ENCODE measurements around the gene PANK4.
"Not testable (repeated sequence)": the region's sequence is repeated elsewhere in the genome, so short reads cannot be mapped to it uniquely, and the experiment has no call there.

The PANK4 gene

GRCh38 chr1:2473198-2473597 is 53.2 kb downstream of the PANK4 start:
- DNase-seq, result no peak

GRCh38 chr1:2472561-2473177 is 53.7 kb downstream of the PANK4 start:
- no peak for DNase-seq

DNA sequence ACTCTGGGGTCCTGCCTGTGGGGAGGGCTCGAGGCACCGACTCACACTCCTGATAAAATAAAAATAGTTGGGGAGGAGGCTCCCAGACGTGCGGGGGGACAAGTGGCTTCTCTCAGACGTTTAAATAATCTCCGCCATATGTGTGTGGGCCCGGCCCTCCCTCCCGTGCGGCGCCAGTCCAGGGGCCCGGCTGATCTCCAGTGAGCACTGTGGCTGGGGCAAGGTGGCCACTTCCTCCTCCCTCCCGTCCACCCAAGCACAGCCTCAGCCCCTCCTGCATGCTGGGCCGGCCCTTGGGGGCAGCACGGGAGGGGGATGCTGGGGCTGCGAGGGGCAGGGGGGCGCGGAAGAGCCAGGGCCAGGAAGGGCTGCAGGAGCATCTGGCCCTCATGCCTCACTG is 54.3 kb downstream of the PANK4 start:
- no peak for DNase-seq

GRCh38 chr1:2471587-2472001 is 54.8 kb downstream of the PANK4 start:
- DNase-seq, result no peak

- no peak for DNase-seq
These were observed 55.3 kb downstream of the PANK4 start for GRCh38 chr1:2471159-2471471.

- no peak for DNase-seq
These were observed 55.9 kb downstream of the PANK4 start for GRCh38 chr1:2470290-2471158.

GRCh38 chr1:2469103-2469940 is 57.1 kb downstream of the PANK4 start:
- no peak for DNase-seq

DNA sequence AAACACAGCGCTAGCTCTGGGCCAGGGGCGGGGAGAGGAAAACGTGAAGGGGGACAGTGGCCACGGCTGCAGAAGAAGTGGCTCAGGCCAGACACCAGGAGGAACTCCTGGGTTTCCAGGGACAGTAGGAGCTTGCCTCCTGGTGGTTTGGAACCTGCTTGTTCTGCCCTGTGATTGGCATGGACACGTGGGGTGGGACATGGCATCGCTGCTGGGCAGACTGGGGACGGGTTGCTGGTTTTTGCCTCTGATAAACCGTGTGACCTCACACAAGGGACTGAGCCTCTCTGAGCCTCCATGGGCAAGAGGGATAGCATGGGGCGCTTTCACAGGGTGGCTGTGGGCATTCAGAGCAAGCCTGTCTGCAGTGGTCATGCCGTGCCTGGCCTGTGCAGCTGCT is 57.9 kb downstream of the PANK4 start:
- DNase-seq, result no peak

- peak; percentile 32 for DNase-seq
These were observed 58.3 kb downstream of the PANK4 start for GRCh38 chr1:2468041-2468472.

- DNase-seq, result peak; percentile 23
These were observed 59.3 kb downstream of the PANK4 start for GRCh38 chr1:2466958-2467554.

DNA sequence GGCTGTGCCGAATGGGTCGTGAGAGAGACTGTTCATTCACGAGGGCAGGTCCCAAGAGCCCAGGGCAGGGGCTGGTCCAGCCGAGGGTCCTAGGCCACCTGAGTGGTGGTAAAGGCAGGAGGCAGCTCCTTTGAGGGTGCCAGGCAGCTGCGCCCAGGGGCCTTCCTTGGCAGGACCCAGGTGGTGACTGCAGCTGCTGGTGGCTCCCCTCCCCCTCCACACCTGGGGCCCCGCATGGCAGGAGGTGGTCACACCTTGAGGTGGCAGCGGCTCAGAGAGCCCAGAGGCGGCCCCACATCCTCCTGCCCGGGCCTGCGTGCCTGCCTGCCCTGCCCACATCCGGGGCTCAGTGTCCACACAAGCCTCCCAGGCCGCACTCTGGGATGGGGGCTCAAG is 60.1 kb downstream of the PANK4 start:
- DNase-seq, result no peak

- DNase-seq, result no peak
These were observed 60.8 kb downstream of the PANK4 start for GRCh38 chr1:2465371-2466269.

- DNase-seq, result no peak
These were observed 63.0 kb downstream of the PANK4 start for GRCh38 chr1:2463396-2463795.

DNA sequence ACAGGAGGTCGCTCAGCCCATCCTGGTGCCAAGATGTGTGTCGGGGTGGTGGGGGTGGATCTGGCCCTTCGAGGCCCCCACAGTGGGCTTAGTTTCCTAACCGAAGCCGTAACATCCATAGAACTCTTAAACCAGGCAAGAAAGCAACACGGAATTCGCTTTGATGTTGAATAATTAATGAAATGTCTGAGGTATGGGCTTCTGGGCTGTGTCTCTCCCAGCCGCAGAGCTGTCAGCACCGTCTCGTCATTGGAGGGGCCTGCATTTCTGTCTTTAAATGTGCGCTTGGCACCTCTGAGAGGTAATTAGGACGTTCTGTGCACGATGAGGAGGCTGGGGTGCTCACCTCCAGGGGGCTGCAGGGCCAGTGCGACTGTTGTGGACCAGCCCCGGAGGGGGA is 63.6 kb downstream of the PANK4 start:
- no peak for DNase-seq

- no peak for DNase-seq
These were observed 65.2 kb downstream of the PANK4 start for GRCh38 chr1:2460996-2461751.

DNA sequence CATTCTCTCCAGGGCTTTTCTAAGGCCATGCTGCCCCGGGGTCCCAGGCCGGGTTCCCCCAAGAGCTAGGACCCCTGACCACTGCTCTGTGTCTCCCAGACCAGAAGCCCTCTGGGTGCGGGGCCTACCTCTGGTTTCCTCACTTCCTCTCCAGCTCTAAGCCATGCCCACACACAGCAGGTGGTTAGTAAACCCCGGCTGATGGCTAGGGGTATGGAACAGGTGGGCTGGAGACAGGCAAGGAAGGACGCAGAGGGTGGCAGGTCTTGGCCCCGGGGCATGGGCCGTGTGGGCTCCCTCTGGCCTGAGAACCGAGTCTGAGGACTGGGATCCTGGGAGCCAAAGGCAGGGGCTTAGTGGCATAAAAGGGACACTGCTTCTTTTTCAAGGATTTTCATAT is 66.2 kb downstream of the PANK4 start:
- no peak for DNase-seq

DNA sequence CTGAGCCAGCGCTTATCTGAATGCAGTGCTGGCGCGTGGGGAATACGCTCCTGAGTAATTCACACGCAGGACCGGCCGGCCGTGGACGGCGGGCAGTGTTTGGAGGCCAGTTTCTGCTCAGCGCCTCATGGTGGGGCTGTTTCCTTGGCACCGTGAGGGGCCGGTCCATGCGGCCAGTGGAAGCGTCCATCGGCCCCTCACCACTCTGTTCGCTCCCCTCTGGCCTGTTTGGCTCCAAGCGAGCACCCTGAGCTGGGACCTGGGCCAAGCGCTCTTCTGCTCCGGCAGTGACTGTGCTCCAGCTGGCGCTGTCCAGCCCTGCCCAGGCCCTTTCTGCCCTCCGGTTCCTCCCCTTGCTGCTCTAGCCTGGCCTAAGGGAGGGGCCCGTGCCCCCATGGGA is 66.6 kb downstream of the PANK4 start:
- no peak for DNase-seq

DNA sequence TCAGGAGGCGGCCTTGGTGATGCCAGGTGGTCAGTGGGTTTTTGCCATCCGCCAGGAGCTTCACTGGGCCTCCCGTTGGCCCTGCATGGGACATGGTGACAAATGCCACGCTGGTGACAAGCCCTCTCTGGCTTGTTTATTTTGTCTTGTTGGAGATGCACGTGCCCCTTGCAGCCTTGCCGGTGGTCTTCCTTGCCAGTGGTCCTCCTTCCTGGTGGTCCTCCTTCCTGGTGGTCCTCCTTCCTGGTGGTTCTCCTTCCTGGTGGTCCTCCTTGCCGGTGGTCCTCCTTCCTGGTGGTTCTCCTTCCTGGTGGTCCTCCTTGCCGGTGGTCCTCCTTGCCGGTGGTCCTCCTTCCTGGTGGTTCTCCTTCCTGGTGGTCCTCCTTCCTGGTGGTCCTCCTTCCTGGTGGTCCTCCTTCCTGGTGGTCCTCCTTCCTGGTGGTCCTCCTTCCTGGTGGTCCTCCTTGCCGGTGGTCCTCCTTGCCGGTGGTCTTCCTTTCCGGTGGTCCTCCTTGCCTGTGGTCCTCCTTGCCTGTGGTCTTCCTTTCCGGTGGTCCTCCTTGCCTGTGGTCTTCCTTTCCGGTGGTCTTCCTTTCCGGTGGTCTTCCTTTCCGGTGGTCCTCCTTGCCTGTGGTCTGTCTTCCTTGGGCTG is 67.2 kb downstream of the PANK4 start:
- DNase-seq, result not testable (repeated sequence)

- no peak for DNase-seq
These were observed 67.7 kb downstream of the PANK4 start for GRCh38 chr1:2458687-2459086.
